Ecto neural progenitor cell (in vitro differentiated cells): ENCODE data around the gene IL21R.
"Not testable (repeated sequence)": the region's sequence is repeated elsewhere in the genome, so short reads cannot be mapped to it uniquely, and the experiment has no call there.

Source experiments
- DNase-seq: peaks from one replicate; pipeline ENCODE4 v3.0.0-alpha.2; 2018; ENCODE audit warnings: low spot score

Gene IL21R

GRCh38 chr16:27402569-27402963 lies 592 bp downstream of the IL21R start:
- DNase-seq, result no peak

- no peak for DNase-seq
Observed at GRCh38 chr16:27402964-27403600, 1.1 kb downstream of the IL21R start.

- DNase-seq, result no peak
Observed at GRCh38 chr16:27403601-27403992, 1.6 kb downstream of the IL21R start.

GRCh38 chr16:27404163-27404823 lies 2.3 kb downstream of the IL21R start:
- DNase-seq, result no peak

- no peak for DNase-seq
Observed at GRCh38 chr16:27405546-27406451, 3.8 kb downstream of the IL21R start.

GRCh38 chr16:27406511-27407128 lies 4.6 kb downstream of the IL21R start:
- DNase-seq, result no peak

- DNase-seq, result no peak
Observed at GRCh38 chr16:27407133-27407532, 5.2 kb downstream of the IL21R start.

- no peak for DNase-seq
Observed at GRCh38 chr16:27408012-27408601, 6.1 kb downstream of the IL21R start.

- DNase-seq, result no peak
Observed at GRCh38 chr16:27408602-27409031, 6.6 kb downstream of the IL21R start.

GRCh38 chr16:27409958-27410357 lies 8.0 kb downstream of the IL21R start:
- not testable (repeated sequence) for DNase-seq

GRCh38 chr16:27410761-27411160 lies 8.8 kb downstream of the IL21R start:
- no peak for DNase-seq

GRCh38 chr16:27413956-27414355 lies 12.0 kb downstream of the IL21R start:
- no peak for DNase-seq

- DNase-seq, result no peak
Observed at GRCh38 chr16:27414788-27415431, 12.9 kb downstream of the IL21R start.

GRCh38 chr16:27417047-27417671 lies 15.2 kb downstream of the IL21R start:
- no peak for DNase-seq

GRCh38 chr16:27421961-27422740 lies 20.2 kb downstream of the IL21R start:
- no peak for DNase-seq

GRCh38 chr16:27424772-27425498 lies 23.0 kb downstream of the IL21R start:
- no peak for DNase-seq

- no peak for DNase-seq
Observed at GRCh38 chr16:27425961-27426360, 24.0 kb downstream of the IL21R start.

- DNase-seq, result no peak
Observed at GRCh38 chr16:27426423-27427408, 24.7 kb downstream of the IL21R start.
